Measurements from ENCODE around the gene CTDSP2.

DNA sequence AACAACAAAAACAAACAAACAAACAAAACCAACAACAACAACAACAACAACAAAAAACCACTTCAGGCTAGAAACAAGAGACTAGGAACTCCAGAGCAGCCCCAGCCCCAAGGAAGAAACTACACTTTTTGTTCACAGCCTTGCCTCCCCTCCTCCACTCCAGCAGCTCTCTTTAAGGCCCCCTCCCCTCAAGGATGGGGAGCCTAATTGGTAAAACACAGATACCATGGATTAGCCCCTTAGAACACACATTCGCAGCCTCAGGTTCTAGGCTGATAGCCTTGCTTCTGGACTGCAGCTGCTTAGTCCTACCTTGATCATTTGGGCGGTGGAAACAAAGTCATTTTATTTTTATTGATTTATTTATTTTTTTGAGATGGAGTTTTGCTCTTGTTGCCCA, 16.1 kb downstream of the CTDSP2 start:
- TF ChIP-seq, protein P1, sequence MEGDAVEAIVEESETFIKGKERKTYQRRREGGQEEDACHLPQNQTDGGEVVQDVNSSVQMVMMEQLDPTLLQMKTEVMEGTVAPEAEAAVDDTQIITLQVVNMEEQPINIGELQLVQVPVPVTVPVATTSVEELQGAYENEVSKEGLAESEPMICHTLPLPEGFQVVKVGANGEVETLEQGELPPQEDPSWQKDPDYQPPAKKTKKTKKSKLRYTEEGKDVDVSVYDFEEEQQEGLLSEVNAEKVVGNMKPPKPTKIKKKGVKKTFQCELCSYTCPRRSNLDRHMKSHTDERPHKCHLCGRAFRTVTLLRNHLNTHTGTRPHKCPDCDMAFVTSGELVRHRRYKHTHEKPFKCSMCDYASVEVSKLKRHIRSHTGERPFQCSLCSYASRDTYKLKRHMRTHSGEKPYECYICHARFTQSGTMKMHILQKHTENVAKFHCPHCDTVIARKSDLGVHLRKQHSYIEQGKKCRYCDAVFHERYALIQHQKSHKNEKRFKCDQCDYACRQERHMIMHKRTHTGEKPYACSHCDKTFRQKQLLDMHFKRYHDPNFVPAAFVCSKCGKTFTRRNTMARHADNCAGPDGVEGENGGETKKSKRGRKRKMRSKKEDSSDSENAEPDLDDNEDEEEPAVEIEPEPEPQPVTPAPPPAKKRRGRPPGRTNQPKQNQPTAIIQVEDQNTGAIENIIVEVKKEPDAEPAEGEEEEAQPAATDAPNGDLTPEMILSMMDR (IDR thresholded peaks at IDR 0.05), result no peak
- no peak for TF ChIP-seq POLR2AphosphoS5 (IDR thresholded peaks at IDR 0.05)
